Activated gamma-delta T cell treated with Interleukin-2 at 50 U/mL for 16 hours (primary cell): ENCODE results near the gene ZNF428.
A peak's percentile ranks its signal among the peaks of the same experiment; 100 is the strongest.
"Not testable (repeated sequence)": the region's sequence is repeated elsewhere in the genome, so short reads cannot be mapped to it uniquely, and the experiment has no call there.

ENCODE experiments used
- DNase-seq: peaks from one replicate; pipeline ENCODE4 v3.0.0-alpha.2; 2020

Gene ZNF428

GRCh38 chr19:43591904-43592772 is 27.3 kb downstream of the ZNF428 start:
- DNase-seq, result no peak

GRCh38 chr19:43589678-43590077 is 29.8 kb downstream of the ZNF428 start:
- no peak for DNase-seq

- DNase-seq, result no peak
These were observed 30.2 kb downstream of the ZNF428 start for GRCh38 chr19:43589277-43589676.

DNA sequence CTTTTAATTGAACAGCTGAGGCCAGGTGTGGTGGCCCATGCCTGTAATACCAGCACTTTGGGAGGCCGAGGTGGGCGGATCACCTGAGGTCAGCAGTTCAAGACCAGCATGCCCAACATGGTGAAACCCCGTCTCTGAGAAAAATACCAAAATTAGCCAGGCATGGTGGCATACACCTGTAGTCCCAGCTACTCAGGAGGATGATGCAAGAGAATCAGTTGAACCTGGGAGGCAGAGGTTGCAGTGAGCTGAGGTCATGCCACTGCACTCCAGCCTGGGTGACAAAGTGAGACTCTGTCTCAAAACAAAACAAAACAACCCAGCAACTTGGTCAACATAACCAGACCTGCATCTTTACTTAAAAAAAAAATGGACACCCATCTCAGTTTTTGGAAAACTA is 32.4 kb downstream of the ZNF428 start:
- not testable (repeated sequence) for DNase-seq

DNA sequence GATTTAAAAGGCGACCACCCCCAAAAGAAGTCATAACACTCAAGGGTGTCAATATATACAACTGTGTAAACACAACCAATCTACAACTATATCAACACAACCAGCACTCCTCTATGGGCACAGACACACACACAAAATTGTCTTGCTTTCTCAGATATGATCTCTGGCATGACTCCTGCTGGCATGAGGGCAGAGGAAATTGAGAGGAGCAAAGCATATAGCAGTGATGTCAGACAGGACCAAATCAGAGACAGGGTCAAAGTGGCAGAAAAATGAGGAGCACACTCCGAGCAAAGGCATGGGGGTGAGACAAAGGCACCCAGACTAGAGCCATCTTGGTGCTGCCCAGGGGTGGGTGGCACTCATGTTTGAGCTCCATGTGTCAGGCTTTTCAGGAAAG is 33.1 kb downstream of the ZNF428 start:
- no peak for DNase-seq

DNA sequence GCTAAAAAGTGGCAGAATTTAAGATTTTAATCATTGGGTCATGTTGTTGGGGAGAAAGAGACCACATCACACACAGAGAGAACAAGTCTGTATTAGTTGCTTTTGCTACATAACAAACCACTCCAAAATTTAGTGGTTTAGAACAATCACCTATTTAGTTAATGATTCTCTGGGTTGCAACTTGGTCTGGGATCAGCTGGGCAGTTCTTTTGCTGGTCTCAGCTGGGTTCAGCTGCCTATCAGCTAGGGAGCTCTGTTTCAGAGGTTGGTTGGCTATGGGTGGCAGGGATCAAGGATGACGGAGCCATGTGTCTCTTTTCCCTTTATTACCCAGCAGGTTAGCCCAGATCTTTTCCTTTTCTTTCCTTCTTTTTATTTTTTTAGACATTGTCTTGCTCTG is 34.9 kb downstream of the ZNF428 start:
- DNase-seq, result no peak

DNA sequence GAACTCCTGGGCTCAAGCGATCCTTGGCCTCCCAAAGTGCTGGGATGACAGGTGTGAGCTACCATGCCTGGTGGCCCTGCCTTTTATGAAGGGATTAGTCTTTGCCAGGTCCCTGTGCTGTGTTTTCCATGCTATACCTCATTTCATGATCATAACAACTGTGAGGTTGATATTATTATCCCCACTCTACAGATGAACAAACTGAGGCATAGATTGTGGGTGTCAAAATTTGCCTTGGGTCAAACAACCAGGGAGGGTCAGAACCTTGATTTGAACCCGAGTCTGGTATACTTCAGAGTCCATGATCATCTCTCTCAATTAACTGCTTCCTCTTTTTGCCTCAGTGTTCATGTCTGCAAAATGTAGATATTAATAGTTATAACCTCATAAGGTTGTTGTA is 36.9 kb downstream of the ZNF428 start:
- no peak for DNase-seq

DNA sequence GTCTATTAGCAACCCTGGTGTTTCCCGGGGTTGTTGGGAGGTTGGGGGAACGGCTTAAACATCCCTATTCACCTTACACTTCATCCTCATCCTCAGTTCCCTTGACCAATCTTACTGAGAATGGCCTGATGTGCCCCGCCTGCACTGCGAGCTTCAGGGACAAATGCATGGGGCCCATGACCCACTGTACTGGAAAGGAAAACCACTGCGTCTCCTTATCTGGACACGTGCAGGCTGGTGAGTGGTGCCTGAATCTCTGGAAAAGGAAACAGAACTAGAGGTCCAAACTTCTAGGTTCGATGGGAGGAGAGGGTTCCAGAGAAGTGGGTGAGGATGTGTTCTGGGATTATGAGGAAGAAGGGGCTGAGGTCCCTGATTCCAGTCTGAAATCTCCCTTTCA is 38.0 kb downstream of the ZNF428 start:
- no peak for DNase-seq

GRCh38 chr19:43578787-43579186 is 40.6 kb downstream of the ZNF428 start:
- no peak for DNase-seq

- DNase-seq, result no peak
These were observed 43.2 kb downstream of the ZNF428 start for GRCh38 chr19:43575955-43576878.

- DNase-seq, result peak; percentile 95
These were observed 44.1 kb downstream of the ZNF428 start, which contains the start of the genes PINLYP and XRCC1 for GRCh38 chr19:43575156-43575950. Gene PINLYP (plus strand): TSS chr19:43575801. CDS start chr19:43577192, 1,391 bp downstream. Gene XRCC1 (minus strand): TSS chr19:43575527. CDS start chr19:43575458, 69 bp downstream.

DNA sequence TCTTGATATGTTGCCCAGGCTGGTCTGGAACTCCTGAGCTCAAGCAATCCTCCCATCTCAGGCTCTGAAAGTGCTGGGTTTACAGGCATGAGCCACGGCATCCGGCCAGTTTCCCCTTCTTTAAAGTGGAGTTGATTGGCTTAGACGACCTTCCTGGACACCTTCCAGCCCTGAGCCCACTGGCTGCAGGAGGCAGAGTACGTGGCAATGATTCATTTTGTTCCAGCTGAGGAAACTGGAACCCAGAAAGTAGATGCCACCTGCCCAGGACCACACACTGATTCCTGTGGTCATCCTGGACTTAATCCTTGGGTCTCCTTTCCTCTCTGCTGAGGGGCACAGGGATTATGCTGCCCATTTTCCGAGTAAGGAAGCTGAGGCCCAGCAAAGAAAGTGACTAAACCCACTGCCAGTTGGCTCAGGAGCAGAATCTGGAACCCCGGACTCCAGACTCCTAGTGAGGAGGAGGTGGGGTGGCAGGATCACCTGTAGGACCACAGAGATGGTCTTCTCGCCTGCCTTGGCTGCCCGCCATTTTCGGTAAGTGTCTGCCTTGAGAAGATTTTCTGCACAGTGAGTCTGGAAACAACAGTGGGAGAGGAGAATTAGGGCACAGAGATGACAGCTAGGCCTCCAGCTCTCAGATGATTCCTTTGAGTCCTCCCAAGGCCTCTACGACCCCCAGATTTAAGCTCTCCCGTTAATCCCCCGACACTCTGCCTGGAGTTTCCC is 44.8 kb downstream of the ZNF428 start:
- DNase-seq, result no peak

GRCh38 chr19:43572171-43572588 is 47.2 kb downstream of the ZNF428 start:
- DNase-seq, result no peak

DNA sequence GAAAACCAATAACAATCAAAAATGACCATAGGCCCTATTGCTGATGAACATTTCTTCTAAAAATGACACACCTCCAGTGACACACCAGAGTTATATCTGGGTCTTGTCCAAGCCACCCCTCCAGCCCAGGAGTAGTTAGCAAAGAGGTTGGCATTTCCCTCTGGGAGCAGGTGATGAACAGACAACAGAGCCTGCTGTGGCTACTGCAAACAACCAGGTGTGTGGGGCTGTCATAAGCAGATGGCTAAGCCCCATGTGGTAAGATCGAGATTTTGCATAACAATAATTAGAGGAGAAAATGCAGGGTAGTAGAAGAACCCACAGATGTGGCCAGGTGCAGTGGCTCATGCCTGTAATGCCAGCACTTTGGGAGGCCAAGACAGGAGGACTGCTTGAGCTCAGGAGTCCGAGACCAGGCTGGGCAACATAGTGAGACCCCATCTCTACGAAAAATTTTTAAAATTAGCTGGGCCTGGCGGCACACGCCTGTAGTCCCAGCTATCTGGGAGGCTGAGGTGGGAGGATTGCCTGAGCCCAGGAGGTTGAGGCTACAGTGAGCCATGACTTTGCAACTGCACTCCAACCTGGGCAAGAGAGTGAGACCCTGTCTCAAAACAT is 49.1 kb downstream of the ZNF428 start:
- DNase-seq, result no peak

DNA sequence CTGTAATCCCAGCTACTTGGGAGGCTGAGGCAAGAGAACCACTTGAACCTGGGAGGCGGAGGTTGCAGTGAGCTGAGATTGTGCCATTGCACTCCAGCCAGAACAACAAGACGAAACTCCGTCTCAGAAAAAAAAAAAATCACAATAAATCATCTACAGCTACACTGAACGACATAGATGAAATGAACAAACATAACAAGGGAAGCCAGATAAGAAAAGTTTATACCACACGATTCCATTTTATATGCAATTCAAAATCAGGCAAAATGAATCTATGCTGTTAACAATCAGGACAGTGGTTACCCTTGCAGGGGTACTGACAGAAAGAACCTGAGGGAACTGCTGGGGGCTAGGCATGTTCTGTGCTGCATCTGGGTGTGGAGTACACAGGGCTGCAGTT is 49.8 kb downstream of the ZNF428 start:
- no peak for DNase-seq

DNA sequence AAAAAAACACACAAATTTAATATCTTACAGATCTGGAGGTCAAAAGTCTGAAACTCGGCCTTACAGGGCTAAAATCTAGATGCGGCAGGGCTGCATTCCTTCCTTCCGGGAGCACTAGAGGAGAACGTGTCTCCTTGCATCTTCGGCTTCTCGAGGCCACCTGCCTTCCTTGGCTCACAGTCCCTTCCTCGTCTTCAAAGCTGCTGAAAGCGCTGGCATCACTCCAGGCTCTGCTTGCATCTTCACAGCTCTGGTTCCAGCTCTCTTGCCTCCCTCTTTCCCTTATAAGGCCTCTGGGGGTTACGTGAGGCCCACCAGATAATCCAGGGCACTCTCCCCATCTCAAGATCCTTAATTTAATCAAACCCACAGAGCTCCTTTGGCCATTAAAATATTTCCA is 54.6 kb downstream of the ZNF428 start:
- DNase-seq, result no peak

GRCh38 chr19:43563816-43564457 is 55.5 kb downstream of the ZNF428 start:
- DNase-seq, result no peak

DNA sequence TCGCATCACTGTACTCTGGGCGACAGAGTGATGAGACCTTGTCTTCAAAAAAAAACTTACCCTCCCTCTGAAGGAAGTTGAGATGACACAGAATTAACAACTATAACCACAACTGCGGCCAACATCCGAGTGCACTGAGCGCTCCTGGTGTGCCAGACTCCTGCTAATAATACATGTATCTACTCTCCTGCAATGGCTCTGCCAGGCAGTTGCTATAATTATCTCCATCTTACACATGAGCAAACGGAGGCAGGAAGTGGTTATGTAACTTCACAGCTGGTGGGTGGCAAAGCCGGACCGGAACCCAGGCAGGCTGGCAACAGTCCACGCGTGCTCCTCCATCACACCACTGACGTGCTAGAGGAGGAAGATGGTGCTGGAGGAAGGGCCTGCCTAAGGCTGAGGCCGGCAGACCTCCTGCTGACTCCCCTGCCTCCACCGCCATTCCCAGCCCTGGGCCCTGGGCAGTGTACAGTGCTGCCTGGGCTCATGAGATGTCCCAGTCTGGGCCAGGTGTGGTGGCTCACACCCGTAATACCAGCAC is 56.7 kb downstream of the ZNF428 start:
- DNase-seq, result peak; percentile 86

DNA sequence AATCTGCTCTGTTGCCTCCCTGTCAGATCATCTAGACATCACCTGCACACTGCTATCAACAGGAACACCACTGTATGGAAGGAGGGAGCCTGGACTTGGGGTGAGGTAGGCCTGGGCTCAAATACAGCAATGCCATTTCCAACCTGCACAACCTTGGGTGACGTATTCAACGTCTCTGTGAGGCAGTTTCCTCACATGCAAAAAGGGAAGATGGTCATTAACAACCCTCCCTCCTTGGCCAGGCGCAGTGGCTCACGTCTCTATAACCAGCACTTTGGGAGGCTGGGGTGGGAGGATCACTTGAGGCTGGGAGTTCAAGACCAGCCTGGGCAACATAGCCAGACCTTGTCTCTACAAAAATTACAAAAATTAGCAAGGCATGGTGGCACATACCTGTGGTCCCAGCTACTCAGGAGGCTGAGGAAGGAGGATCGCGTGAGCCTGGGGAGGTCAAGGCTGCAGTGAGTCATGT is 57.2 kb downstream of the ZNF428 start:
- no peak for DNase-seq

GRCh38 chr19:43561139-43561970 is 58.1 kb downstream of the ZNF428 start:
- no peak for DNase-seq
